ENCODE measurements around the gene SACM1L. TPM values are rescaled to one million over a fixed set of nuclear protein-coding genes. Genes with fewer than 3 reads are reported as not detected.

Gene SACM1L, protein sequence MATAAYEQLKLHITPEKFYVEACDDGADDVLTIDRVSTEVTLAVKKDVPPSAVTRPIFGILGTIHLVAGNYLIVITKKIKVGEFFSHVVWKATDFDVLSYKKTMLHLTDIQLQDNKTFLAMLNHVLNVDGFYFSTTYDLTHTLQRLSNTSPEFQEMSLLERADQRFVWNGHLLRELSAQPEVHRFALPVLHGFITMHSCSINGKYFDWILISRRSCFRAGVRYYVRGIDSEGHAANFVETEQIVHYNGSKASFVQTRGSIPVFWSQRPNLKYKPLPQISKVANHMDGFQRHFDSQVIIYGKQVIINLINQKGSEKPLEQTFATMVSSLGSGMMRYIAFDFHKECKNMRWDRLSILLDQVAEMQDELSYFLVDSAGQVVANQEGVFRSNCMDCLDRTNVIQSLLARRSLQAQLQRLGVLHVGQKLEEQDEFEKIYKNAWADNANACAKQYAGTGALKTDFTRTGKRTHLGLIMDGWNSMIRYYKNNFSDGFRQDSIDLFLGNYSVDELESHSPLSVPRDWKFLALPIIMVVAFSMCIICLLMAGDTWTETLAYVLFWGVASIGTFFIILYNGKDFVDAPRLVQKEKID
- 10 to 100 TPM; 44.9 to 51.0 TPM for total RNA-seq

GRCh38 chr3:45688882-45689786 lies at the start of gene SACM1L:
Gene SACM1L (plus strand): TSS chr3:45689396. CDS start chr3:45689466, 70 bp downstream.
- intact Hi-C loops (cut with micrococcal nuclease) = loop anchor here (1.0 to 5.0 kb wide), 3 partner anchors 12 to 153 kb away; partner anchors contain the start of gene LZTFL1
- H3K9me3 Mint-ChIP-seq = no peaks in the 10 kb centered on the region
- peak; percentile 98 for DNase-seq
- H3K27ac Mint-ChIP-seq = peak within 1 kb of the TSS; percentile 90
- CTCF ChIA-PET = interaction anchor here (0.8 to 3.5 kb wide), 3 partner anchors 13 to 29 kb away, joined by 3 to 17 read pairs (median 4); no protein-coding TSS in a partner anchor
- H3K36me3 Mint-ChIP-seq (ENCODE audit: low read depth) = peaks cover 21% of the 10 kb centered on the region
- H3K4me3 Mint-ChIP-seq = peak within 1 kb of the TSS; percentile 83
- H3K27me3 Mint-ChIP-seq (ENCODE audit: low read depth) = peaks cover 3% of the 10 kb centered on the region
- H3K4me1 Mint-ChIP-seq (ENCODE audit: low read depth) = peaks cover 44% of the 10 kb centered on the region

GRCh38 chr3:45640091-45640507 lies 49.1 kb upstream of the SACM1L start:
- intact Hi-C loops (cut with micrococcal nuclease) = no loop called here
- Mint-ChIP-seq H3K27me3 (ENCODE audit: low read depth) (no peaks in the 10 kb centered on the region), H3K36me3 (ENCODE audit: low read depth) (peaks cover 17% of the 10 kb centered on the region), H3K4me1 (ENCODE audit: low read depth) (peaks cover 4% of the 10 kb centered on the region), H3K4me3 (no peak overlapping the region), H3K9me3 (no peaks in the 10 kb centered on the region), H3K27ac (no peak overlapping the region)
- no peak for DNase-seq
- CTCF ChIA-PET = no interaction called here

DNA sequence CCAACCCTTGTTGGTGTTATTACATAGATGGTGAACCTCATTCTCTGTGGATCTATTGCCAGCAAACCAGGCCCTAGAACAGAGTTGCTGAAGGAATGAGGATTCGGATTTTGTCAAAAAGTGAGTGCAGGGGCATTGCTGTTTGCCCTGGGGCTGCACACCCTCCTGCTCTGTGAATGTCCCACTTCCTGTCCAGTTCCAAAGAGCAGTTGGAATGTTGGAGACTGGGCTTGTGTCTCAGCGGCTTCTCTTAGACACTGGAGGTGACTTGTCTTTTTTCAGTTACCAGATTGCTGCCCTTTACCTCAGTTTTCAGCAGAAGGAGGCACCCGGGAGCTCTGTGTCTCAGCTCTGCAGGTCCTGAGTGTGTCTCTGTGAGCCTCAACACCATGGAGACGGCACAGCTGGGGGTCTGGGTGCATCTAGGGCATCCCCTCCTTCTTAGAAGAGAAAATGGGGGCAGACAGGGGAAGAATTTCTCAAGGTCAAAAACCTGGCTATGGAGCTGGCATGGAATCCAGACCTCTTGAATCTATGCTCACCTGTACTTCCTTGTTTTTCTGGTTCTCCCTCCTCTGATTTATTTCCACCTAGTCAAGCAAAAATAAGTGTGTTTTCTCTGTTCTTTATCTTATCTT lies 48.4 kb upstream of the SACM1L start:
- CTCF ChIA-PET = interaction anchor here (2.0 kb wide), 1 partner anchor 19 kb away, joined by 7 read pairs; no protein-coding TSS in a partner anchor
- Mint-ChIP-seq H3K9me3 (no peaks in the 10 kb centered on the region), H3K27me3 (ENCODE audit: low read depth) (no peaks in the 10 kb centered on the region), H3K4me1 (ENCODE audit: low read depth) (peaks cover 4% of the 10 kb centered on the region), H3K36me3 (ENCODE audit: low read depth) (peaks cover 16% of the 10 kb centered on the region), H3K4me3 (no peak overlapping the region), H3K27ac (no peak overlapping the region)
- DNase-seq = no peak
- intact Hi-C loops (cut with micrococcal nuclease) = no loop called here

- H3K4me3 Mint-ChIP-seq = no peak overlapping the region
- no peaks in the 10 kb centered on the region for H3K9me3 Mint-ChIP-seq
- peaks cover 4% of the 10 kb centered on the region for H3K4me1 Mint-ChIP-seq (ENCODE audit: low read depth)
- DNase-seq = no peak
- intact Hi-C loops (cut with micrococcal nuclease) = no loop called here
- H3K36me3 Mint-ChIP-seq (ENCODE audit: low read depth) = peaks cover 11% of the 10 kb centered on the region
- CTCF ChIA-PET = interaction anchor here (1.0 to 2.0 kb wide), 2 partner anchors 18 to 130 kb away, joined by 3 to 7 read pairs; no protein-coding TSS in a partner anchor
- no peak overlapping the region for H3K27ac Mint-ChIP-seq
- no peaks in the 10 kb centered on the region for H3K27me3 Mint-ChIP-seq (ENCODE audit: low read depth)
These were observed 47.4 kb upstream of the SACM1L start for GRCh38 chr3:45641756-45642155.

- intact Hi-C loops (cut with micrococcal nuclease) = no loop called here
- Mint-ChIP-seq H3K4me1 (ENCODE audit: low read depth) (peaks cover 4% of the 10 kb centered on the region), H3K36me3 (ENCODE audit: low read depth) (peaks cover 7% of the 10 kb centered on the region), H3K4me3 (no peak overlapping the region), H3K27ac (no peak overlapping the region), H3K9me3 (peaks cover under 1% of the 10 kb centered on the region), H3K27me3 (ENCODE audit: low read depth) (no peaks in the 10 kb centered on the region)
- CTCF ChIA-PET = no interaction called here
- DNase-seq = no peak
These were observed 46.5 kb upstream of the SACM1L start for GRCh38 chr3:45642731-45643152.

DNA sequence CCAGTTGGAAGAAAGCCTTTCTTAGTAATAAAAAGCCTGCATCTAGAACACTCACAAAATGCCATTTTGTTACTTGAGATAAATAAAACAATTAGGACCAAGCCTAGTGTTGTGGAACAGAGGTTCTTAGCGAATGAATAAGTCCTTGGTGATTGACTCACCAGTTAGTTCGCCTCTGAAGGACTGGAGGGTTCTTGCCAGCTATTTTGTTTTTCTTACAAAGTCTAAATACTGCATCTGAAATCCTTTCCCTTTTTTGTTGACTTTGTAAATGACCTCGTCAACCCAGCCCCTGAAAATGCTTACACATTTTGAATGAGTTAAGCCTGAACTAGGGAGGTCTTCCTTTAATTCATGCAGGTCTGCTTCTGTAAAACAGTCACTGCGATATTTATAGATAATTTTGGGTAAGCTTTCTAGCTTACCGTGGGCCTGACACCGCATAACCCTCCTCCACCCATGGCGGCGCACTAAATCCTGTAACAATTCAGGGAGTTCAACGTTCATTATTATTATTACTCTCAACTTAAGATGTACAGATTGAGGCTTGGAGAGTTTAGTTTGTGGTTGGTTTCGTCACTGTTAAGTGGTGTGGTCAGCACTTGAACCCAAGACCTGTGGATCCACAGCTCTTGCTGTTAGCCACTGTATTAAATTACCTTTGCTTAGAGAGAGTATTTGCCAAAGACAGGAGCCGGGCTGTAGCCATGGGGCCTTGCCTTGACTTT lies 45.0 kb upstream of the SACM1L start:
- Mint-ChIP-seq H3K27ac (no peak overlapping the region), H3K9me3 (peaks cover 7% of the 10 kb centered on the region), H3K4me1 (ENCODE audit: low read depth) (peaks cover 4% of the 10 kb centered on the region), H3K36me3 (ENCODE audit: low read depth) (peaks cover 12% of the 10 kb centered on the region), H3K4me3 (no peak overlapping the region), H3K27me3 (ENCODE audit: low read depth) (no peaks in the 10 kb centered on the region)
- intact Hi-C loops (cut with micrococcal nuclease) = no loop called here
- DNase-seq = no peak
- CTCF ChIA-PET = interaction anchor here (2.1 kb wide), 1 partner anchor 16 kb away, joined by 5 read pairs; no protein-coding TSS in a partner anchor

DNA sequence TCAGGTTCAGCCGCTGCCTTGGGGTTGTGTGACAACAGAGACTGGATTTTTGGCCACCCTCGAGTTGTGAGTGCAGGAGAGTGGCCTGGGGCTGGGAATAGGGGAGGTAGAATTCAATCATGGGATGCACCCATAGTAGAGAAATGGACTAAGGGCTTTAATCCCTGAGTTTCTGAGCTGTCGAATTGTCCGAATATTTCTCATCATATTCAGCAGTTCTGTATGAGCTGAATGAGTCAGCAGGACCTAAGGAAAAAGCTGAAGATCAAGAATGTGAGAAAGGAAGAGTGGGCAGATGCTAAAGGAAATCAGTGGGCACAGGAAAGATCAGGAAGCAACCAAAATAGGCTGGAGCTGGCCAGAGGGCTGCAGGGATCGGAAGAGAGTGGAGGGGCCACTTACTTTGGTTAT lies 44.4 kb upstream of the SACM1L start:
- Mint-ChIP-seq H3K27me3 (ENCODE audit: low read depth) (no peaks in the 10 kb centered on the region), H3K36me3 (ENCODE audit: low read depth) (peaks cover 13% of the 10 kb centered on the region), H3K4me3 (no peak overlapping the region), H3K9me3 (peaks cover 8% of the 10 kb centered on the region), H3K4me1 (ENCODE audit: low read depth) (peaks cover 4% of the 10 kb centered on the region), H3K27ac (no peak overlapping the region)
- DNase-seq = no peak
- CTCF ChIA-PET = interaction anchor here (2.1 kb wide), 1 partner anchor 15 kb away, joined by 5 read pairs; no protein-coding TSS in a partner anchor
- intact Hi-C loops (cut with micrococcal nuclease) = no loop called here

DNA sequence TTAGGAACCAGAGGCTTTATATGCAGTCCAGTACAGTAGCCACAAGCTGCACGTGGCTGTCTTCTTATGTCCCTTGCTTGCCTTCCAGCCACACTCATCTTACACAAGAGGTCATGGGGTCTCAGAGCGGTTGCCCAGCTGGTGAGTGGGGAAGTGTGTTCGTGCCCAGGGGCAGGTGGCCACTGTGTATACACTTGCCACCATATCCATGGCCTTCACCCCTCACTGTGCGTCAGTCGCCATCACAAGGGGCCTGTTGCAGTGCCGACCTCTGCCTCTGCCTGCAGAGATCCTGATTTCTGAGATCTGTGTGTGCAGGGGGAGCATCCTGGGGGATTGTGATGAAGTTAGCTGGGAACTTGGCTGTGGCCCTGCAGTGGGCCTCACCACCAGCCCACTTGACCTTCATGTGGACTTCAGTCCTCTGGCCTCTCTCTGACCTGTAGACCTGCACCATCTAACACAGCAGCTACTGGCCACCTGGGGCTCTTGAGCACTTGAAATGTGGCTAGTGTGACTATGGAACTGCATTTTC lies 43.1 kb upstream of the SACM1L start:
- DNase-seq = no peak
- Mint-ChIP-seq H3K27ac (no peak overlapping the region), H3K36me3 (ENCODE audit: low read depth) (peaks cover 21% of the 10 kb centered on the region), H3K4me3 (no peak overlapping the region), H3K9me3 (peaks cover 14% of the 10 kb centered on the region), H3K4me1 (ENCODE audit: low read depth) (no peaks in the 10 kb centered on the region), H3K27me3 (ENCODE audit: low read depth) (no peaks in the 10 kb centered on the region)
- intact Hi-C loops (cut with micrococcal nuclease) = no loop called here
- CTCF ChIA-PET = interaction anchor here (0.6 kb wide), 1 partner anchor 9 kb away, joined by 3 read pairs; no protein-coding TSS in a partner anchor

GRCh38 chr3:45647148-45647619 lies 42.0 kb upstream of the SACM1L start:
- Mint-ChIP-seq H3K27ac (no peak overlapping the region), H3K4me1 (ENCODE audit: low read depth) (no peaks in the 10 kb centered on the region), H3K4me3 (no peak overlapping the region), H3K27me3 (ENCODE audit: low read depth) (no peaks in the 10 kb centered on the region), H3K9me3 (peaks cover 14% of the 10 kb centered on the region), H3K36me3 (ENCODE audit: low read depth) (peaks cover 21% of the 10 kb centered on the region)
- DNase-seq = no peak
- CTCF ChIA-PET = interaction anchor here (1.2 kb wide), 1 partner anchor 9 kb away, joined by 3 read pairs; no protein-coding TSS in a partner anchor
- intact Hi-C loops (cut with micrococcal nuclease) = no loop called here

DNA sequence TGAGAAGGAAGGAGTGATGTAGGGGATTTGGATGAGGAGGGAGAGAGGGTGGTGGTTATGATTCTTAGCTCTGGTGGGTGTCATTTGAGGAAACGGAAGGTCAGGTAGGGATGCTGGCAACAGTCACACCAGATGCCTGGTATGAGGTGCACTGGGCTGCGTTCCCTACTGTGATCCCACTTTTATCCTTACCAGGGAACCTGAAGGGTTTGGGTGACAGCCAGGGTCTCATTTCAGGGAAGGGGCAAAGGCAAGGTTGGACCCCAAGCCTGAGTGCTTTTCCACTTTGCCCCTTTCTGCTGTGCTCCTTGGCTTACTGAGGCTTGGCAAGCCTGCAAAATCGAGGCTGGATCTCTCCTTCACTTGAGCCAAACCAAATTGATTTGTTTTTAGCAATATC lies 36.0 kb upstream of the SACM1L start:
- Mint-ChIP-seq H3K36me3 (ENCODE audit: low read depth) (peaks cover 12% of the 10 kb centered on the region), H3K4me3 (no peak overlapping the region), H3K9me3 (peaks cover 9% of the 10 kb centered on the region), H3K4me1 (ENCODE audit: low read depth) (peaks cover 10% of the 10 kb centered on the region), H3K27ac (no peak overlapping the region), H3K27me3 (ENCODE audit: low read depth) (no peaks in the 10 kb centered on the region)
- CTCF ChIA-PET = interaction anchor here (1.2 to 1.5 kb wide), 2 partner anchors 143 kb away, joined by 6 read pairs; no protein-coding TSS in a partner anchor
- intact Hi-C loops (cut with micrococcal nuclease) = no loop called here
- no peak for DNase-seq
